HG02623 (cell line): Measurements from ENCODE around the gene RPE.

Experiments used
- ATAC-seq: cut with Tn5 transposase; IDR thresholded peaks from one replicate; pipeline ENCODE4 v1.9.1; 2021; ENCODE audit warnings: moderate library complexity; ENCODE audit not compliant: unreplicated experiment

The RPE gene

DNA sequence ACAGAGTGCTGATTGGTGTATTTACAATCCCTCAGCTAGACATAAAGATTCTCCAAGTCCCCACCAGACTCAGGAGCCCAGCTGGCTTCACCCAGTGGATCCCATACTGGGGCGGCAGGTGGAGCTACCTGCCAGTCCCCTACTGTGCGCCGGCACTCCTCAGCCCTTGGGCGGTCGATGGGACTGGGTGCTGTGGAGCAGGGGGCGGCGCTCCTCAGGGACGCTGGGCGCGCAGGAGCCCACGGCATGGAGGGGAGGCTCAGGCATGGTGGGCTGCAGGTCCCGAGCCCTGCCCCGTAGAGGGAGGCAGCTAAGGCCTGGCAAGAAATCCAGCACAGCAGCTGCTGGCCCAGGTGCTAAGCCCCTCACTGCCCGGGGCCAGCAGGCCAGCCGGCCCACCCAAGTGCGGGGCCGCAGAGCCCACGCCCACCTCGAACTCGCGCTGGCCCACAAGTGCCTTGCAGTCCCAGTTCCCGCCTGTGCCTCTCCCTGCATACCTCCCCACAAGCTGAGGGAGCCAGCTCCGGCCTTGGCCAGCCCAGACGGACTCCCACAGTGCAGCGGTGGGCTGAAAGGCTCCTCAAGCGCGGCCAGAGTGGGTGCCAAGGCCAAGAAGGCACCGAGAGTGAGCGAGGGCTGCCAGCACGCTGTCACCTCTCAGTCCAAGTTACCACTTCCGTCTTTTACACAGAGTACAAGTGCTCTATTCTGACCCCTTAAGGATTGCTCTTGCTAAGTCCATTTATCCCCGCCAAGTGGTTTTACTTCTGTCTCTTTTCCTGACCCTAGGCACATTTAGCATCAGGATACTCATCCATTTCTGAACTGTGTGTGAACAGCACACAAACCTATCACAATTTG, 1.7 kb upstream of the RPE start:
- no peak for ATAC-seq

DNA sequence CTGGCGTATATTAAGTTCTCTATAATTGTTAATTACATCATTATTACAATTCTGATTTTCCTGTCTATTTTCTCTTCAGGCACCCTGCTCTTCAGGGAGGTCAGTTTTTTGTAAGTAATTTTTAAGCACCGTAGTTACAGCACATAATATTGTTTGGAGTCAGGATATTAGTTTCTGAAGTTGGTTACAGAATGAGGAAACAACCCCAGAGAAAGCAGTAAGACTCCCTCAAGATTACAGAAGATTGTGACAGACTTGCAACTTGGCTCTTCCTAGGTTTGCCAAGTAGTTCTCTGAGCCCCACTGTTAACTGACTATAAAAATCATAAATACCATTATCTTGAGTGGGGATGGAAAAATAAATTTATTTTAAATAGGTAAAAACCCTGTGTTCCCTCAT, 921 bp downstream of the RPE start:
- ATAC-seq = no peak

DNA sequence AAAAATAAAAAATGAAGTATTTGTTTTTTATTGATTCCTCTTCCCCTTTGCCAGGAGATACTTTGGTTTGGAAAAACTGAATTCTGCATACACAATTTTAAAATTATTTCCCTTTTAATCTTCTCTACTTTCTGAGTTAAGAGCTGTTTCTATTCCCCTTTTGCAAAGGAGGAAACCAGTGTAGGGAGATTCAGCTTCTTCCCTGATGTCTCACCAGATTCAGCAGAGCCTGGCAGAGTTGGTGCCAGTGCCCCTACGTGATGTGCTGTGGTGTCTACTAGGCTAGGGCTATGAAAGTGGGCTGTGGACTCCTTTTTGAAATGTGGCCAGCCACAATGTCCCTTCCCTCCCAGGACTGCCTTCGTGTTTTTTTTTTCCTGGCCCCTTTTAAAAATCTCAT, 2.4 kb downstream of the RPE start:
- no peak for ATAC-seq

DNA sequence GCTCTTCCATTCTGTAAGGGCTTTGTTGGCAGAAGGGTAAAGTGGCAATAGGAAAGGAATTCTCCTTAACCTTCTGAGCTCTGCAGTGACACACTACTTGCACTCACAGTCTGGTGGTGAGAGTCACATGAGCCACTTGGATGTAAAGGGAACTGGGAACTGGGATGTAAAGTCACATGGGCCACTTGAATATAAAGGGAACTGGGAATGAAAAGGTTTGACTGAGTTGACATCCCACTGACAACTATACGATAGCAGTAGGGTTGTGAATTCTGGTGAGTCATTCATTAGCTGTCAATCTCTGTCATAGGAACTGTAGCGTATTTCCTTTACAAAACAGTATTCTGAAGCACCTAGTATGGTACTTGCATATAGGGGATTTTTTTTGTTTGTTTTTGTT, 5.5 kb downstream of the RPE start:
- no peak for ATAC-seq

DNA sequence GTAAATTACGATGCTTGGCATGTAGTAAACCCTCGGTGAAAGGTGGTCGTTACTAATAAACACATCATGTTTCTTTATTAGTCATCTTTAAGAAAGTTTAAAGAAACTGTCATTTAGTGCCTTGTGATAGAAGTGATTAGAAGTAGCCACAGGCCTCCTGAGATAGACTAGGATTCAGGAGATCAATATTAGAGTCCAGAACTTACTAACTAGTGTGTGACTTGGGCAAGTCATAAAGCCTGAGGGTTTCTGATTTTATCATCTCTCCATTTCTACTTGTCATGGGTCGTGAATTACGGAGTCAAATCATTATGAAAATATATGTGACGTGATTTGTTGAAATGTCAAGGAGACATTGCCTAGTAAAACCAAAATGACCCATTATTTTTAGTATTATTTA, 6.7 kb downstream of the RPE start:
- no peak for ATAC-seq

DNA sequence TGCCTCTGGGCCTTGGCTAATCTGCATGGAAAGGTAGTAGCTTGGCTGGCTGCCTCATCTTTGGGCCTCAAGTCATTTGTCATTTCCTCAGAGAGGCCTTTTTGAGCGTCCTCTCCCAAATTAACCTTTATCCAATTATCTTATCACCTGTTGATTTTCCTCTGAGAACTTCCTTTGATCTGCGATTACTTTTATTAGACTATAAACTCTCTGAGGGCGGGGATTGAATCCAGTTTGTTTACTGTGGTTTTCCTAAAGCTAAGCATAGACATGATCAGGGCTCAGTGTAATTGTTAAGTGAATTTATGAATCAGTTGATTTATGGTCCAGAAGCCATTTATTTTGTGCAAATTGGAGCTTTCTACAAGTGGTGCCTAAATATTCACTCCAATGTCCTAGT, 7.5 kb downstream of the RPE start:
- no peak for ATAC-seq

DNA sequence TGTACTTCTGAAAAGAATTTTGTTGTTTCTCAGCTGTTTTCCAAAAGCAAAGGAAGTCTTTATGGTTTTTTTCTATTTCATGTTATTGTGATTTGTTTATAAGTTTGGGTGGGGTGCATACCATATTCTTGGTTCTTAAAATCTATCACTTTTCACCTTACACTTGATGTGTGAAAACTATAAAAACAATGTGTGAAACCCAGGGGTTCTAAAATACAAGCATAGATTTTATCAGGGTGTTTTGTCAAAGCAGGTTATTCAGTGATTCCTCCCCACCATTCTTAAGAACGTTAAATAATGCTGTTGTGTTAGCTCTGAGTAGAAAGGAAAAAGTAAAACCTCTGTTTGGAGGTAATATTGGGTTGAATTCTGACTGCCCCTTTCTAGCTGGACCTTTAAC, 17.7 kb downstream of the RPE start:
- no peak for ATAC-seq

DNA sequence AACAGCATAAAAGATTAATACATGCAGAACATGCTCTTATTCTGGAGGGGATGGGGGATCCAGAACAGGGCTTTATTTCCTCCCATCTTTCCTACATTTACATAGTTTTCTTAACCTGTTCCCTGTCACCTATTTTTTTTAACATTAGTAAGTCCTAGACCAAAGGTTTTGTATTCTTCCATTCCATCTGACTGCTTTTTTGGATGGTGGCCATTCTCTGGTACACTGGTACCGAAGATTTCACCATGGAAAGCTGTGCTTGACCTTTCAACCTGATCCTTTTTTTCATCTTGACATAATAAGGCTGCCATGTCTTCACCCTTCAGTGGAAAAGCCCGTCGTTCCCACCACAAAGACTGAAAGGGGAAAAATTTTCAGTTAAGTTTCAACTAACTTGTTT, 20.4 kb downstream of the RPE start:
- ATAC-seq = no peak

DNA sequence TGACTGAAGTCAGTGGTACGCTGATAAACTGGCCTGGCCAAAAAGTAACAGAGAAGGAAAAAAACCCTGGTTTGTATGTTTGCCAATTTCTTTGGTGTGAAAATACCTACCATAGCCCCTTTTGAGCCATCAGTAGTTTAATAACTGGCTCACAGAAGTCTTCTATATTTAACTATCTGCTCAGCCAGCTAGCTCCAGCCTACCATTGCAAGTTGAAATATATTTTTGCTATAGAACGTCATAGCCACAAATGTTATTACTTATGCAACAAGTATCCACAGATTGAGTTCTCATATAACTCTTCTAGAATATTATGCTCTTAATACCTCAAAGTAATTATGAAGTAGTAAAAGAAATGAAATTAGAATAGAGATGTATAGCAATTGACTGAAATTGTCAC, 25.2 kb downstream of the RPE start:
- no peak for ATAC-seq

DNA sequence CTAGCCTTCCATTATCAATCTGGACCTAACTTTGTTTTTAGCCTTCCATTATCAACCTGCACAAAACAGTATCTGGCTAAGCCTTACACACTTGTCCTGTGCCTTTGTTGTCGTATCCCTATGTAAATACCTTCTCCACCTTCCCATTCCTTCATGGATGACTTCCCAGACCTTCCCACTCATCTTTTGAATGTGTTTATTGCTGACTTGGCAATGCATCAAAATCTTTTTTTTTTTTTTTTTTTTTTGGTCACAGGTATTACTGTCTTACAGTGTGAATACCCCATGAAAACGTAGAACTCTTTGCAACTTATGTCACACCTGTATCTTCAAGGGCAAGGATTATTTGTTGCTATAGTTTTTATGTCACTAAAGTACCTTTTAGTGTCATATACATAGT, 25.7 kb downstream of the RPE start:
- ATAC-seq = no peak

DNA sequence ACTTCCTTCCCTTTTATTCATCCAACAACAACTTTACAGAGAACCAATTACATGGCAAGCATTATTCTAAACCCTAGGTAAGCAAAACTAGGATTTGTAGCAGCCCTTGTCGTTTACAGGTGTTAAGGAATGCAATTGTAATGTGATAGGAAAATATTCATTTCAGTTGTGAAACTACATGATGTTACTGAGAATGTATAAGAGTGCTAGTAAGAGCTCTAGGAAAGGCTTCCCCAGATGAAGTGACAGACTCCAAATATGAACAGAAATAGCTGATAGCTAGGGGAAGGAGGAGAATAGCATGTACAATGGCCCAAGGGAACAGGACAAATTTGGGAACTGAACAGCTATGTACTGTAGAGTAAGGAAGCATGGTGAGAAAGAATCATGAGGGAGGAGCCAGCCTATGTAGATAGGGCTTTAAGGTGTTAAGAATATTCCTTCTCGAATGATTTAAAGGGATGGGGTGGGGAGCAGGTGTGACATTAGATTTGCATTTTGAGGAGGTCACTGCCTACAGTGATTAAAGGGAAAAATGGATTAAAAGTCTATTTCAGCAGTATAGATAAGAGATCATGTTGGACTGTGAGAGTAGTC, 31.7 kb downstream of the RPE start:
- no peak for ATAC-seq

DNA sequence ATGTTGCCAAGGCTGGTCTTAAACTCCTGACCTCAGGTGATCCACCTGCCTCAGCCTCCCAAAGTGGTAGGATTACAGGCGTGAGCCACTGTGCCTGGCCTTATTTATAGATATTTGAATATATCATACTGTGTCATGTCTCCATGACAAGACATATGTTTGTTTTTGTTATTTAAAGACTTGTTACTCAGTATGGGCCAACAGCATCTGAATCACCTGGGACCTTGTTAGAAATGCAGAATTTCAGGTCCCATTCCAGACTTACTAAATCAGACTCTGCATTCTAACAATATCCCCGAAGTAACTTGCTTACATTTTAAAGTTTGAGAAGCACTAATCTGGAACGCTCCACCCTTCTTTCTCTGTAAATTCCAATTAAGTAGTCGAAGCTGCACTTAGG, 33.2 kb downstream of the RPE start:
- ATAC-seq = no peak

DNA sequence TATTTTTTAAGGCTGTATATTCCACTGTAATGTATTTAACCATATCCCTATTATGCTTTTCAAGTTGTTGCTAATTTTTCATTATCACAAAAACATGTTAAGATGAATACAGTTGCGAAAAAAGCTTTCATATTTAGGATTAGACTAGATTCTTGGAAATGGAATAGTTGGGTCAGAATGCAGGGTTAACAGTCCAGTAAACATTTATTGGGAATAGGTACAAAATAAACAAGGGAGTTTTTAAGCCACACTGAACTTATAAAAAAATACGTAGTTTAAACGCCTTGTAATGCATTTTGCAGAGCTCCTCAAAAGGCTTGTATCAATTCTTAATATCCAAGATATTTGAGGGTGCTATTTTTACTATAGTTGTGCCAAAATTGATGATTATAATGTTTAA, 35.6 kb downstream of the RPE start:
- no peak for ATAC-seq

DNA sequence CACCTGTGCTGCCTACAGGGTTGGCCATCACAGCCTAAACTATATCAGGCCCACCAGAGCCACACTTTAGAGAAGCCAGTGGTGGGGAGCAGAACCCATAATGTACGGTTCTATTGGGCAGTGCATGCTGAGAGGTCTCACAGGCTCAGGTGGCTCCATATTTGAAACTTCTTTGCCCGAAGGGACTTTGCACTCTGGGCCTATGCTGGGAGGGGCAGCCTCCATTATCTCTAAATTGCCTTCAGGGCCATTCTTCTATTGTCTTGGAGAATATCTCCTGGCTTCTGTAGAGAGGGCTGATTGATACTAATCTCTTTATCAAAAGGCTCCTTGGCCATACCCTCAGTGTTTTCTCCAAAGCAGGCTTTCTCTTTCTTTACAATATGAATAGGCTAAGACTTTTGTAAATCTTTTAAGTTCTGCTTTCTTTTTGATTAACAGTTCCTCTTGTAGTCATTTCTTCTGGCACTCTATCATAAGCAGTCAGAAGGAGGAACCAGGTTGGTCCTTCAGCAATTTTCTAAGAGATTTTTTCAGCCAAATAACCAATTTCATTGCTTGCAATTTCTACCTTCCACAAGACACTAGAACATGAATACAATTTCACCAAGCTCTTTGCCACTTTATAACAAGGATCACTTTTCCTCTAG, 44.5 kb downstream of the RPE start:
- no peak for ATAC-seq

DNA sequence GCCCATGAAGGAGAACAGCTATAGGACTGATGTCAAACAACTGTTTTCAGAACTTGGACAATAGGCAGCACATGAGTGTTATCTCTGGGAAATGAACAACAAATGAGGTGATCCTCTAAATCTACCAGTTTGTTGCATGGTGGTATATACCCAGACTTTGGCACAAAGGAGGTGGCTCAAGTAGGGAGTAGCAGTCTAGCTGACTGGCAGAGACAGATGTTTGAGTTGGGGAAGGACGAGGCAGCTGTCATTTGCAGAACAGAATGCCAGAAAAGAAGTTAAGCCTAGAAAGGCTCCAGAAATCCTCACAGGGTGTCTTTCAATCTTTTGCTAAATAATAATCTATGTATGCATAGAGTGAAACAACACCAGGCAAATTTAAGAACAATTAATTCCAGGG, 47.4 kb downstream of the RPE start:
- ATAC-seq = no peak

DNA sequence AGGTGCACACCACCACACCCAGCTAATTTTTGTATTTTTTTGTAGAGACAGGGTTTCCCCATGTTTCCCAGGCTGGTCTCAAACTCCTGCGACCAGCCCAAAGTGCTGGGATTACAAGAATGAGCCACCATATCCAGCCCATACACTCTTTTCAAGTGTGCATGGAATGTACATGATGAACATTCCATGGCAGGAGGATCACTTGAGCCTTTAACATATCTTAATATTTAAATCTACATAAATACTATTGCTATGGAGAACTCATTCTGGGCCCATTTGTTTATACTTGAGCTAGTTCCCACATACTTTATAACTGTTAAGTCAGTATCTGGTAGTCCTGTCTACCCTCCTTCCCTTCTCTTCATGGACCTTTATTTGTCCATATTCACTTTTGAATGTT, 48.4 kb downstream of the RPE start:
- ATAC-seq = no peak

DNA sequence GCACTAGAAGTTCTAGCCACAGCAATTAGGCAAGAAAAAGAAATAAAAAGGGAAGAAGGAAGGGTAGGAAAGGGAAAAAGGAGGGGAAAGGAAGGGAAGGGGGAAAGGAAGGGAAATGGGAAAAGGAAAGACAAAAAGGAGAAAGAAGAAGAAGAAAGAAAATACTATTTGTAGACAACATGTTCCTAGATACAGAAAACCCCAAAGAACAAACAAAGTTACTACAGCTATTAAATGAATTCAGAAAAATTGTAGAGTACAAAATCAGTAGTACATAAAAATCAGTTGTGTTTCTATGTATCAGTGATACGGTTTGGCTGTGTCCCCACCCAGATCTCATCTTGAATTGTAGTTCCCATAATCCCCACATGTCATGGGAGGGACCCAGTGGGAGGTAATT, 52.3 kb downstream of the RPE start:
- no peak for ATAC-seq

DNA sequence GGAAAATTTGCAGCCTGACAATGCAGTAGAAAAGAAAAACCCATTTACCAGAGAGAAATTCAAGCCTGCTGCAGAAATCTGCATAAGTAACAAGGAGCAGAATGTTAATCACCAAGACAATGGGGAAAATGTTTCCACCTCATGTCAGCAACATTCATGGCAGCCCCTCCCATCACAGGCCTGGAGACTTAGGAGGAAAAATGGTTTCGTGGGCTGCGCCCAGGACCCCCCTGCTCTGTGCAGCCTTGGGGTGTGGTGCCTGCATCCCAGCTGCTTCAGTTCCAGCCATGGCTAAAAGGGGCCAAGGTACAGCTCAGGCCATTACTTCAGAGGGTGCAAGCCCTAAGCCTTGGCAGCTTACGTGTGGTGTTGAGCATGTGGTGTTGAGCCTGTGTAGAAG, 53.4 kb downstream of the RPE start:
- ATAC-seq = no peak

DNA sequence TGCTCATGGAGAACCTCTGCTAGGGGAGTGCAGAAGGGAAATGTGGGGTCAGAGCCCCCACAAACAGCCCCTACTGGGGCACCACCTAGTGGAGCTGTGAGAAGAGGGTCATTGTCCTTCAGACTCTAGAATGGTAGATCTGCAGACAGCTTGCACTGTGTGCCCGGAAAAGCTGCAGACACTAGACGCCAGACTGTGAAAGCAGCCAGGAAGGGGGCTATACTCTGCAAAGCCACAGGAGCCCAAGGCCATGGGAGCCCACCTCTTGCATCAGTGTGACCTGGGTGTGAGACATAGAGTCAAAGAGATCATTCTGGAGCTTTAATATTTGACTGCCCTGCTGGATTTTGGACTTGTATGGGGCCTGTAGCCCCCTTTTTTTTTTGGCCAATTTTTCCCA, 60.9 kb downstream of the RPE start:
- no peak for ATAC-seq
